HEK293 (cell line): ENCODE measurements around the gene MTHFSD.

Experiments
- CTCF ChIP-seq: fragments of 450-650 bp; formaldehyde crosslinking; IDR thresholded peaks from 2 replicates; pipeline ENCODE4 v1.5.1; 2016; ENCODE audit warnings: missing biosample characterization, missing genetic modification characterization
- ZSCAN4 ChIP-seq: fragments of 450-650 bp; formaldehyde crosslinking; IDR thresholded peaks from 2 replicates; pipeline ENCODE4 v1.5.1; 2017; ENCODE audit warnings: missing biosample characterization, missing genetic modification characterization

- TF ChIP-seq ZSCAN4 (no peak), CTCF (no peak)
Observed at GRCh38 chr16:86578611-86579267, 23.7 kb upstream of the MTHFSD start.
